ENCODE results near the gene TAF1B. TPM values are rescaled to one million over a fixed set of nuclear protein-coding genes. Genes with fewer than 3 reads are reported as not detected.
"Not testable (repeated sequence)": the region's sequence is repeated elsewhere in the genome, so short reads cannot be mapped to it uniquely, and the experiment has no call there.

The TAF1B gene
- total RNA-seq, 1 donor: 4.8 TPM

GRCh38 chr2:9877726-9878125 lies 34.5 kb downstream of the TAF1B start:
- no peak for DNase-seq (ENCODE audit: low read depth in 2 of 3, low spot score in 2 of 3)

GRCh38 chr2:9879455-9880194 lies 36.4 kb downstream of the TAF1B start:
- no peak for DNase-seq (ENCODE audit: low read depth in 2 of 3, low spot score in 2 of 3)

GRCh38 chr2:9883897-9884296 lies 40.6 kb downstream of the TAF1B start:
- no peak for DNase-seq (ENCODE audit: low read depth in 2 of 3, low spot score in 2 of 3)

GRCh38 chr2:9884436-9884835 lies 41.2 kb downstream of the TAF1B start:
- DNase-seq (ENCODE audit: low read depth in 2 of 3, low spot score in 2 of 3): no peak

GRCh38 chr2:9885036-9885684 lies 41.9 kb downstream of the TAF1B start:
- no peak for DNase-seq (ENCODE audit: low read depth in 2 of 3, low spot score in 2 of 3)

- DNase-seq (ENCODE audit: low read depth in 2 of 3, low spot score in 2 of 3): no peak
These were observed 44.2 kb downstream of the TAF1B start for GRCh38 chr2:9887513-9887912.

- no peak for DNase-seq (ENCODE audit: low read depth in 2 of 3, low spot score in 2 of 3)
These were observed 46.6 kb downstream of the TAF1B start for GRCh38 chr2:9889812-9890261.

GRCh38 chr2:9892236-9892635 lies 49.0 kb downstream of the TAF1B start:
- no peak for DNase-seq (ENCODE audit: low read depth in 2 of 3, low spot score in 2 of 3)

GRCh38 chr2:9895669-9896590 lies 52.7 kb downstream of the TAF1B start:
- no peak for DNase-seq (ENCODE audit: low read depth in 2 of 3, low spot score in 2 of 3)

GRCh38 chr2:9897331-9897737 lies 54.1 kb downstream of the TAF1B start:
- peak in 1 of 3 donors; percentile 12 for DNase-seq (ENCODE audit: low read depth in 2 of 3, low spot score in 2 of 3)

GRCh38 chr2:9897846-9898245 lies 54.6 kb downstream of the TAF1B start:
- no peak for DNase-seq (ENCODE audit: low read depth in 2 of 3, low spot score in 2 of 3)

- no peak for DNase-seq (ENCODE audit: low read depth in 2 of 3, low spot score in 2 of 3)
These were observed 62.1 kb downstream of the TAF1B start for GRCh38 chr2:9905413-9905812.

- DNase-seq (ENCODE audit: low read depth in 2 of 3, low spot score in 2 of 3): no peak
These were observed 64.1 kb downstream of the TAF1B start for GRCh38 chr2:9907402-9907801.

- no peak for DNase-seq (ENCODE audit: low read depth in 2 of 3, low spot score in 2 of 3)
These were observed 65.4 kb downstream of the TAF1B start for GRCh38 chr2:9908639-9909038.

GRCh38 chr2:9909106-9909505 lies 65.8 kb downstream of the TAF1B start:
- DNase-seq (ENCODE audit: low read depth in 2 of 3, low spot score in 2 of 3): no peak

- no peak for DNase-seq (ENCODE audit: low read depth in 2 of 3, low spot score in 2 of 3)
These were observed 67.4 kb downstream of the TAF1B start for GRCh38 chr2:9910699-9911098.

- DNase-seq (ENCODE audit: low read depth in 2 of 3, low spot score in 2 of 3): no peak
These were observed 69.2 kb downstream of the TAF1B start for GRCh38 chr2:9912468-9912867.

GRCh38 chr2:9914384-9915065 lies 71.3 kb downstream of the TAF1B start:
- no peak for DNase-seq (ENCODE audit: low read depth in 2 of 3, low spot score in 2 of 3)

GRCh38 chr2:9918275-9918674 lies 75.0 kb downstream of the TAF1B start:
- no peak for DNase-seq (ENCODE audit: low read depth in 2 of 3, low spot score in 2 of 3)

- no peak for DNase-seq (ENCODE audit: low read depth in 2 of 3, low spot score in 2 of 3)
These were observed 76.2 kb downstream of the TAF1B start for GRCh38 chr2:9919512-9919911.

GRCh38 chr2:9927020-9927419 lies 83.7 kb downstream of the TAF1B start:
- DNase-seq (ENCODE audit: low read depth in 2 of 3, low spot score in 2 of 3): not testable (repeated sequence)

All from hematopoietic multipotent progenitor cell (in vitro differentiated cells).